ENCODE measurements around the gene GALR1. TPM values are rescaled to one million over a fixed set of nuclear protein-coding genes. Genes with fewer than 3 reads are reported as not detected.
"Not testable (repeated sequence)": the region's sequence is repeated elsewhere in the genome, so short reads cannot be mapped to it uniquely, and the experiment has no call there.

The GALR1 gene
- total RNA-seq, 4 donors from 2014 or later = 0.12 to 0.62 (median 0.31) TPM

DNA sequence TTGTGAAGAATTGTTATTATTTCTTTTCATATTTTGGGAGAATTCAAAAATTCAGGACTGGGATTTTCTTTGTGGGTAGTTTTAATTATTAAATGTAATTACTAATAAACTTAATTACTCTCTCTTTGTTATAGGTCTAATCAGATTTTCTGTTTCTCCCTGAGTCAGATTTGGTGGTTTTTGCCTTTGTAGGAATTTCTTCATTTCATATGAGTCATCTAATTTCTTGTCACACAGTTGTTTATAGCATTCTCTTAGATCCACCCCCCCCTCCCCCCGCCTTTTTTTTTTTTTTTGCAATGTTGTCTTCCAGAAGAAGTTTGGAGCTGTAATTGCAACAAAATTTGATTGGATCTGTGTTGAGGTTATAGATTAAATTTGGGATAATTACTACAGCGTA is 26.0 kb upstream of the GALR1 start:
- ATAC-seq = no peak

DNA sequence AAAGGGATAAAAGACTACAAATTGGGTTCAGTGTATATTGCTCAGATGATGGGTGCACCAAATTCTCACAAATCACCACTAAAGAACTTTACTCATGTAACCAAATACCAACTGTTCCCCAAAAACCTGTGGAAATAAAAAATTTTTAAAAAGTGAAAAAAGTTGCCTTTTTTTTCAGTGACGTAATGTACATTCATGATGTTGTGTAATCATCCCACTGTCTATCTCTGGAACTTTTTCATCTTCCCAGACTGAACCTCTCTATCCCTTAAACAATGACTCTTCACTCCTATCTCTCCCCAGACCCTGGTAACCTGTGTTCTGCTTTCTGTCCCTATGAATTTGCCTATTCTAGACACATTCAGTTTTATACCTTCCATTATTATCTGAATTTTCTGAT is 19.0 kb upstream of the GALR1 start:
- no peak for ATAC-seq
- no peak overlapping the region for H3K4me3 ChIP-seq
- H3K36me3 ChIP-seq = no peaks in the 10 kb centered on the region
- 95% methylated on average over 1 of the region's 1 CpG; no CpG with 5 or more reads in 1 of the 2 donors for WGBS, 2 donors (ENCODE audit: low coverage in 1 of 2)
- peaks cover 27% of the 10 kb centered on the region for H3K27me3 ChIP-seq
- H3K27ac ChIP-seq = no peak overlapping the region
- no peak for TF ChIP-seq POLR2A (IDR thresholded peaks at IDR 0.05)
- TF ChIP-seq EP300 (IDR thresholded peaks at IDR 0.05) = no peak
- no peak for TF ChIP-seq POLR2AphosphoS5 (IDR thresholded peaks at IDR 0.05)
- TF ChIP-seq, protein P1, sequence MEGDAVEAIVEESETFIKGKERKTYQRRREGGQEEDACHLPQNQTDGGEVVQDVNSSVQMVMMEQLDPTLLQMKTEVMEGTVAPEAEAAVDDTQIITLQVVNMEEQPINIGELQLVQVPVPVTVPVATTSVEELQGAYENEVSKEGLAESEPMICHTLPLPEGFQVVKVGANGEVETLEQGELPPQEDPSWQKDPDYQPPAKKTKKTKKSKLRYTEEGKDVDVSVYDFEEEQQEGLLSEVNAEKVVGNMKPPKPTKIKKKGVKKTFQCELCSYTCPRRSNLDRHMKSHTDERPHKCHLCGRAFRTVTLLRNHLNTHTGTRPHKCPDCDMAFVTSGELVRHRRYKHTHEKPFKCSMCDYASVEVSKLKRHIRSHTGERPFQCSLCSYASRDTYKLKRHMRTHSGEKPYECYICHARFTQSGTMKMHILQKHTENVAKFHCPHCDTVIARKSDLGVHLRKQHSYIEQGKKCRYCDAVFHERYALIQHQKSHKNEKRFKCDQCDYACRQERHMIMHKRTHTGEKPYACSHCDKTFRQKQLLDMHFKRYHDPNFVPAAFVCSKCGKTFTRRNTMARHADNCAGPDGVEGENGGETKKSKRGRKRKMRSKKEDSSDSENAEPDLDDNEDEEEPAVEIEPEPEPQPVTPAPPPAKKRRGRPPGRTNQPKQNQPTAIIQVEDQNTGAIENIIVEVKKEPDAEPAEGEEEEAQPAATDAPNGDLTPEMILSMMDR (IDR thresholded peaks at IDR 0.05) = no peak
- no peaks in the 10 kb centered on the region for H3K4me1 ChIP-seq
- H3K9me3 ChIP-seq = peaks cover 0 to 1% (median 0%) of the 10 kb centered on the region in 3 donors

More for the DNA sequence above, 26.0 kb upstream of the GALR1 start:
- Histone ChIP-seq H3K27me3 (peaks cover 11% of the 10 kb centered on the region), H3K4me1 (no peaks in the 10 kb centered on the region), H3K27ac (no peak overlapping the region), H3K36me3 (no peaks in the 10 kb centered on the region), H3K4me3 (no peak overlapping the region), H3K9me3 (no peaks in the 10 kb centered on the region)
- WGBS, 2 donors (ENCODE audit: low coverage in 1 of 2) = 55 to 58% methylated on average over 1 to 2 of the region's 2 CpGs
- no peak for TF ChIP-seq POLR2A (IDR thresholded peaks at IDR 0.05)
- TF ChIP-seq, protein P1 (IDR thresholded peaks at IDR 0.05) = no peak
- no peak for TF ChIP-seq EP300 (IDR thresholded peaks at IDR 0.05)
- TF ChIP-seq POLR2AphosphoS5 (IDR thresholded peaks at IDR 0.05) = no peak

DNA sequence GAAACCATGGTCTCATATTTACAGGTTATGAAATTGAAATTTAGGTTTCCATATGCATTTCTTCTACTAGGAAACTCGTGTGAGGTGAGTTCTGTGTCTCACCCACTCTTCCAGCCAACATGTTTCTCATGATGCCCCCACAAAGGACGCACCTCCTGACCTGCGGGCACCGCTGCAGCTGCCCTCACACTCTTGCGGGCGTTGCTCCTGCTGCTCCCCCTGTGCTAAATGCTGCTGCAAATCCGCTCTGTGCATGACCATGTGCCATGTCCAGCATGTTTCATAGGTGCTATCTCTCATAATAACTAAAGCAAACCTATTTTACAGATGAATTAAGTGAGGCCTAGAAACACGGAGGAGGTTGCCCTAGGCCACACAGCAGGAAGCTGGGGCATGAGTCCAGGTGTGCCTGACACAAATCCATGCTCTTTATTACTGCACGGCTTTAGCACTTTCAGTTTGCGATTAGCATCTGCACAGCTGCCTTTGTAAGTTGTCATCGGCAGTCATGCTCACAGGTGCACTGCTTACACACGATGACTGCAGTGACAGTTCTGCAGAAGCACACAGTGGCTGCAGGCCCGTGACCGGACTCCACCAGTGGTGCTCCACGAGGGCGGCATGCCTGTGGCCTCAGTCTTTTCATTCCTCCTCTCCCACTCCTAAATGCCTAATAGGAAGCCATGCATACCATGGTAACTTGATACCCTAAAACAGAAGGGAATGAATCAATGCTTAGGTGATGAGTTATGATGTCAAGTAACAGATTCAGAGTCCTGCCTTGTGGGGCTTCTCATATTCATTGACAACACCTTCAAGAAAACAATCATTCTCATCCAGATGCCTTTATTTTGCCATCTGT is 14.9 kb upstream of the GALR1 start:
- Histone ChIP-seq H3K27me3 (peaks cover 18% of the 10 kb centered on the region), H3K9me3 (peaks cover 0 to 28% (median 0%) of the 10 kb centered on the region in 3 donors), H3K4me1 (no peaks in the 10 kb centered on the region), H3K36me3 (no peaks in the 10 kb centered on the region), H3K4me3 (no peak overlapping the region), H3K27ac (no peak overlapping the region)
- whole genome bisulfite sequencing, 2 donors (ENCODE audit: low coverage in 1 of 2) = 70 to 84% methylated on average over 8 to 11 of the region's 16 CpGs
- ATAC-seq = no peak
- TF ChIP-seq POLR2AphosphoS5 (IDR thresholded peaks at IDR 0.05) (no peak), EP300 (IDR thresholded peaks at IDR 0.05) (no peak), POLR2A (IDR thresholded peaks at IDR 0.05) (no peak)
- TF ChIP-seq, protein P1 (IDR thresholded peaks at IDR 0.05) = no peak

DNA sequence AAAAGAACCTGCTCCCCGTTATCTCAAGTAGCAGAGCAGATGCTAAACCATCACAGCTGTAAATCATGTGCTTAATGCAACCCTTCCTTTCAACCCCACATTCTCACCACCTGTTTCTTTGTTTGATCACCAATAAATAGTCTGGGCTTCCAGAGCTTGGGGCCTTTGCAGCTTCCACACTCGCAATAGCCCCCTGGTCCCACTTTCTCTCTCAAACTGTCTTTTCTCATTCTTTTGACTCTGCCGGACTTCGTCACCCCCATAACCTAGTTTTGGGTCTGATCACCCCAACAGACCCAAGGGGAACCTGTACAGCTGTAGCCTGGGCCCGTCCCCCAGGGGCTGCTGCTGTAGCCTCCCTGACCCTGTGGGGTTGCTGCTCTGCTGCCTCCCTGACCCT is 10.4 kb upstream of the GALR1 start:
- not testable (repeated sequence) for H3K27ac ChIP-seq, H3K4me3 ChIP-seq, ATAC-seq, H3K4me1 ChIP-seq, H3K36me3 ChIP-seq
- peaks cover 19% of the 10 kb centered on the region for H3K27me3 ChIP-seq
- WGBS, 2 donors (ENCODE audit: low coverage in 1 of 2) = 70% methylated on average over 4 of the region's 5 CpGs; no CpG with 5 or more reads in 1 of the 2 donors
- H3K9me3 ChIP-seq = peaks cover 0 to 42% (median 0%) of the 10 kb centered on the region in 3 donors

DNA sequence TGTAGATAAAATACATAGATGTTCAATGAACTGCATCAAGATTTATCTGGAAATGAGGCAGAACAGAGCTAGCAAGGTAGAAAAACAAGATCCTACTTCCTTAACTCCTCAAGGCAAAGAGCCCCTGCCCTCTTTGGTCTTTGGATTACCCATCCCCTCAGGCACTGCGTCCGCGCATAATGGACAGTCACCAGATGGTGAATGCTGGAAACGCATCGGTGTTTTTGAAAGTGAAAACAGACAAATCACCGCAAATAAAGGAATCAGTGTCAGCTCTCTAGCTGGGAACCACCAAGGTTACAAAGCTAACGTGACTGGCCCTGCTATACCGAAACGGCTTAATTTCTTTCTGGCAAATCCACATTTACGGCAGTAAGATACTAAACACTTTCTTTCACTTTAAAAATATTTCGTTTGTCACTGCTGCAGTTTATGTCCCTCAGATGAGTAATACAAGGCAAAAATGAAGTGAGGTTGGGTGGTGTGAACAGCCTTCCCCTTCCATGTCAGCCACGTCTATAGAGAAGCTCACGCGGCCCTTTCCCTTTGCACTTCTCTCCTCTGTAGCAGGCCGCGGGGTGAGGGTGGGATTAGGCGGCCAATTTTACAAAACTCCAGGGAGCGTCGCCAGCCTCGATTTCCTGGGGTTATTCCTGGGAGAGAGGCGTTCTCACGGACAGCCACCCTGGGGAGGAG is 627 bp upstream of the GALR1 start:
- Histone ChIP-seq H3K27ac (no peak overlapping the region), H3K36me3 (no peaks in the 10 kb centered on the region), H3K27me3 (peaks cover 77% of the 10 kb centered on the region), H3K4me1 (peaks cover 0 to 29% (median 11%) of the 10 kb centered on the region in 3 donors), H3K9me3 (peaks cover 0 to 28% (median 0%) of the 10 kb centered on the region in 3 donors), H3K4me3 (peak overlapping the region; percentile 17 to 36)
- no peak for ATAC-seq
- TF ChIP-seq, protein P1 (IDR thresholded peaks at IDR 0.05) = no peak
- TF ChIP-seq EP300 (IDR thresholded peaks at IDR 0.05) (no peak), POLR2A (IDR thresholded peaks at IDR 0.05) (no peak), POLR2AphosphoS5 (IDR thresholded peaks at IDR 0.05) (no peak)
- WGBS, 2 donors (ENCODE audit: low coverage in 1 of 2) = 5 to 14% methylated on average over 9 to 14 of the region's 22 CpGs
